Stimulated activated CD8-positive, alpha-beta memory T cell treated with anti-CD3 and anti-CD28 coated beads, Interleukin-2, amount 100 ng/mL, for 1 hour (primary cell): ENCODE data around the gene KIF4B.
"Not testable (repeated sequence)": the region's sequence is repeated elsewhere in the genome, so short reads cannot be mapped to it uniquely, and the experiment has no call there.

ENCODE experiments used
- DNase-seq, 2 donors: peaks; one replicate each; pipeline ENCODE4 v3.0.0-alpha.2; 2020; ENCODE audit warnings: low read depth in 2 of 2

KIF4B gene, protein sequence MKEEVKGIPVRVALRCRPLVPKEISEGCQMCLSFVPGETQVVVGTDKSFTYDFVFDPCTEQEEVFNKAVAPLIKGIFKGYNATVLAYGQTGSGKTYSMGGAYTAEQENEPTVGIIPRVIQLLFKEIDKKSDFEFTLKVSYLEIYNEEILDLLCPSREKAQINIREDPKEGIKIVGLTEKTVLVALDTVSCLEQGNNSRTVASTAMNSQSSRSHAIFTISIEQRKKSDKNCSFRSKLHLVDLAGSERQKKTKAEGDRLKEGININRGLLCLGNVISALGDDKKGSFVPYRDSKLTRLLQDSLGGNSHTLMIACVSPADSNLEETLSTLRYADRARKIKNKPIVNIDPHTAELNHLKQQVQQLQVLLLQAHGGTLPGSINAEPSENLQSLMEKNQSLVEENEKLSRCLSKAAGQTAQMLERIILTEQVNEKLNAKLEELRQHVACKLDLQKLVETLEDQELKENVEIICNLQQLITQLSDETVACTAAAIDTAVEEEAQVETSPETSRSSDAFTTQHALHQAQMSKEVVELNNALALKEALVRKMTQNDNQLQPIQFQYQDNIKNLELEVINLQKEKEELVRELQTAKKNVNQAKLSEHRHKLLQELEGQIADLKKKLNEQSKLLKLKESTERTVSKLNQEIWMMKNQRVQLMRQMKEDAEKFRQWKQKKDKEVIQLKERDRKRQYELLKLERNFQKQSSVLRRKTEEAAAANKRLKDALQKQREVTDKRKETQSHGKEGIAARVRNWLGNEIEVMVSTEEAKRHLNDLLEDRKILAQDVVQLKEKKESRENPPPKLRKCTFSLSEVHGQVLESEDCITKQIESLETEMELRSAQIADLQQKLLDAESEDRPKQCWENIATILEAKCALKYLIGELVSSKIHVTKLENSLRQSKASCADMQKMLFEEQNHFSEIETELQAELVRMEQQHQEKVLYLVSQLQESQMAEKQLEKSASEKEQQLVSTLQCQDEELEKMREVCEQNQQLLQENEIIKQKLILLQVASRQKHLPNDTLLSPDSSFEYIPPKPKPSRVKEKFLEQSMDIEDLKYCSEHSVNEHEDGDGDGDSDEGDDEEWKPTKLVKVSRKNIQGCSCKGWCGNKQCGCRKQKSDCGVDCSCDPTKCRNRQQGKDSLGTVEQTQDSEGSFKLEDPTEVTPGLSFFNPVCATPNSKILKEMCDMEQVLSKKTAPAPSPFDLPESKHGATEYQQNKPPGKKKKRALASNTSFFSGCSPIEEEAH

DNA sequence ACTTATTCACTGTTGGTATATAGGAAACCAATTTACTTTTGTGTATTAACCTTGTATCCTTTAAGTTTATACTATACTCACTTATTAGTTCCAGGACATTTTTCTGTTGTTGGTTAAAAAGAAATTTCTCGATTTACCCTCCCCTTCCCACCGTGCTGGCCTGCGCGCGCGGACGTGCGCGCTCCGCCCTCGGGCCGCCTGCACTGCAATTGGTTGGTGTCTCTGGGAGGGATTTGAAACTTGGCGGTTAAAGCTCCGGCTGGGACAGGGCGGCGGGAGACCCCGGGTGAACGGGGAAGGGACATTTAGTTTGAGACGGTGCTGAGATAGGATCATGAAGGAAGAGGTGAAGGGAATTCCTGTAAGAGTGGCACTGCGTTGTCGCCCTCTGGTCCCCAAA is at the start of gene KIF4B:
Gene KIF4B (plus strand): TSS at position 230 of the 400 bp plus-strand sequence. CDS start 105 bp downstream, at position 335.
- DNase-seq, result no peak

DNA sequence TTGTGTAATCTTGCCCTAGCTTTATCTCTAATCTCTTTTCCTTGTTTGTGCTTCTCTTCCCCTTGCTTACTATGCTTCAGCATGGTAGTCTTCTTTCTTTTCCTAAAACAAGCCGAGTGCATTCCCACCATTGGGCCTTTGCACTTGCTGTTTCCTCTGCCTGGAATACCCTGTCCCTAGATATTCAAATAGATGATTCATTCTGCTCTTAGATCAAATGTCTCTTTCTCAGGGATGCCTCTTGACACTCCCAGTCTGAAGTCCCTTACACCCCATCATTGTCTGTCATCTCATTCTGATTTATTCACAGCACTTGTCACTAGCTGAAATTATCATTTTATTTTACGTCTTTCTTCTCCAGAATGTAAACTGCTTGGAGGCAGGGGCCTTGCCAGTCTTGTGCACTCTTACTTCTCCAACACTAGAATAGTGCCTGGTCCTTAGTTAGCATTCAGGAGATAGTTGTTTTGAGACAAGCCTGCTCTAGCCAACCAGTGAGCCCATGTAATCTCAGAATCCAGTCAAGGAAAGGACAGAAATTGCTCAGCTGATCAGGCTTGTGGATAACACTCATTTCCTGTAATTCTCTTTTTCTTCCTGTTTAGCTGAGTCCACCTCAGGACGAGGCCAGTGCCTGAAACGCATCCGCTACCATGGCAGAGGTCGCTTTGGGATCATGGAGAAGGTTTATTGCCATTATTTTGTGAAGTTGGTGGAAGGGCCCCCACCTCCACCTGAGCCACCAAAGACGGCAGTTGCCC is 47.3 kb upstream of the KIF4B start:
- DNase-seq, result no peak

GRCh38 chr5:154966874-154967273 is 46.7 kb upstream of the KIF4B start:
- DNase-seq, result no peak

DNA sequence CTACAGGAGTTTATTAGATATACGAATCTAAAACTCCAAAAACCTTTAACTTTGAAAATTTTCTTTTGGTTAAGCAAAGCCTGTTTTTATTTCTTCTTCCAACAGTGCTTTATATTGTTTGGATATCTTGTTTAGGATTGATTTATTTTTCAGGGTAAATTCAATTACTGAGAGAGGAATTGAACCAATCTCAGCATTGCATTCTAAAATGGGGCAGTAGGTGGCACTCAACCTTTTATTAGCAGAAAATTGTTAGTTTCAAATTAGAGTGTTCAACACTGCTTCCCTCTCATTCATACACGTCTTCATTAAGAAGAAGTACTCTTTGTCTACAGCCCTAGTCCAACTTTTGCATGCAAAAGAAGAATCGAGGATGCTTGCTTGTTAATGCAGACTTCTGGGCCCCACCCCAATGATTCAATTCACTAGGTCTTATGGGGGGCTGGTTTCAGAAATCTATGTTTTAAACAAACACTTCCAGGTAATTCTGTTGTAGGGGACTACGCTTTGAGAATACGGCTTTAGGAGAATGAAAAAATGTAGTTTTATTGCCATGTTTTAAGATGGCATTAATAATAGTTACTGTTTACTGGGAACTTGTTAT is 46.0 kb upstream of the KIF4B start:
- DNase-seq, result no peak

GRCh38 chr5:154968953-154969352 is 44.6 kb upstream of the KIF4B start:
- DNase-seq, result no peak

GRCh38 chr5:154970759-154971158 is 42.8 kb upstream of the KIF4B start:
- no peak for DNase-seq

DNA sequence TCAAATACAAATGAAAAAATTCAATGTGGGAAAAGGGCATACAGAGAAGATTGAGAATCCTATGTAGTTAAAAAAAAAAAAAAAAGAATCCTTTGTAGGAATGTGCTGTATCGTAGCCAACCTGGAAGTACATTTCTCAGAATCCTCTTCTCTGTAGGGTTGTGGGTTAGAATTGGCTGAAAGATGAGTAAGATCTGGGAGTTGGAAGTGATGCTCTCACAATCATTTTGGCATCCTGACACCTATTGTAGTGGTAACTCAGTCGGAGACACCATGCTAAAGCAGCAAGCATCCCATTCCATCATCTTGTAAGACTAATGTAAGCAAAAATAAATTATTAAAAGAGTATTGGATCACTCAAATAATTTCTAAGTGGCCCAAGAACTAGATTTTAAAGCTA is 42.1 kb upstream of the KIF4B start:
- DNase-seq, result no peak

- no peak for DNase-seq
Measured at GRCh38 chr5:154972476-154973080, 41.0 kb upstream of the KIF4B start.

DNA sequence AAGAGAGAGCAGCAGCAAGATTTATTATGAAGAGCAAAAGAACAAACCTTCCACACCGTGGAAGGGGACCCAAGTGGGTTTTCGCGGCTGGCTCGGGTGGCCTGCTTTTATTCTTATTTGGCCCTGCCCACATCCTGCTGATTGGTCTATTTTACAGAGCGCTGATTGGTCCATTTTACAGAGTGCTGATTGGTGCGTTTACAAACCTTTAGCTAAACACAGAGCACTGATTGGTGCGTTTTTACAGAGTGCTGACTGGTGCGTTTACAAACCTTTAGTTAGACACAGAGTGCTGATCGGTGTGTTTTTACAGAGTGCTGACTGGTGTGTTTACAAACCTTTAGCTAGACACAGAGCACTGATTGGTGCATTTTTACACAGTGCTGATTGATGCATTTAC is 37.5 kb upstream of the KIF4B start:
- not testable (repeated sequence) for DNase-seq

DNA sequence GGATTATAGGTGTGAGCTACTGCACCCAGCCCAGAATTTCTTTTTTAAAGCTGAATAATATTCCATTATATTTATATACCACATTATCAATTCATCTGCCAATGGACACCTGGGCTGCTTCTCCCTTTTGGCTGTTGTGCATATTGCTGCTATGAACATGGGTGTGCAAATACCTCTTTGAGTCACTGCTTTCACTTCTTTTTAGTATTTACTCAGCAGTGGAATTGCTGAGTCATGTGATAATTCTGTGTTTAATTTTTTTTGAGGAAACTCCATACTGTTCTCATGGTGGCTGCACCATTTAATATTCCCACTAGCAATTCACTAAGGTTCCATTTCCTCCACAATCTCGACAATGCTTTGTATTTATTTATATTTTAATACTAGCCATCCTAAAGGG is 36.1 kb upstream of the KIF4B start:
- DNase-seq, result no peak

DNA sequence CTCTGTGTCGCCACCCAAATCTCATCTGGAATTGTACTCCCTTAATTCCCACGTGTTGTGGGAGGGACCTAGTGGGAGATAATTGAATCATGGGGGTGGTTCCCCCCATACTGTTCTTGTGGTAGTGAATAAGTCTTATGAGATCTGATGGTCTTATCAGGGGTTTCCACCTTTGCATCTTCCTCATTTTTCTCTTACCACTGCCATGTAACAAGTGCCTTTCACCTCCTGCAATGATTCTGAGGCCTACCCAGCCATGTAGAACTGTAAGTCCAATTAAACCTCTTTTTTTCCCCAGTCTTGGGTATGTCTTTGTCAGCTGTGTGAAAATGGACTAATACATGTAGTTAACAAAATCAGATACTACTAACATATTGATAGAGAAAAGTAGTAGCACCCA is 35.3 kb upstream of the KIF4B start:
- not testable (repeated sequence) for DNase-seq

DNA sequence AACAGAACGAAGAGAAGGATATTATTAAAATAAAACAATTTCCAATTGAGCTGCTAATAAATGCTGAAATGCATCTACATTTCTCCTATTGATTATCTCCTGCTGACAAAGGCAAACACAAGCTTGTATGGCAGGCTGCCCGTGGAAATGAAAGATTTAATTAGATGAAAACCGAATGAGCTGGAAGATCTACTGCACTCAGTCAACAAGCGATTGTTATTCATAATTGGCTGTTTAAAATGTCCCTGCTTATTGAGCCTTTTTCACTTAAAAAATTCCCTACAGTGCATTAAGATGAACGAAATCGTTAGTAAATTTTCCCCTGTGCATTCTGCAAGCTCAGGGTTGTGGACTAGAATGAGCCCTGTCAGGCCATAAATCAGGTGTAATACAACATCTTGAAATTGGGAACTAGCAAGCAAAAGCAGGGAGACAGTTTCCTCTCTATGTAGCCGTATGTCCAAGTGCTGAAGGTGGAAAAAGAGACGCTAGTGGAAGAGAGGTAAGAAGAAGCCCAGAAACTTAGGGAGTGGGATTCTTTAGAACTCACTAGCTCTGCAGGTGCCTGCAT is 28.5 kb upstream of the KIF4B start:
- no peak for DNase-seq

DNA sequence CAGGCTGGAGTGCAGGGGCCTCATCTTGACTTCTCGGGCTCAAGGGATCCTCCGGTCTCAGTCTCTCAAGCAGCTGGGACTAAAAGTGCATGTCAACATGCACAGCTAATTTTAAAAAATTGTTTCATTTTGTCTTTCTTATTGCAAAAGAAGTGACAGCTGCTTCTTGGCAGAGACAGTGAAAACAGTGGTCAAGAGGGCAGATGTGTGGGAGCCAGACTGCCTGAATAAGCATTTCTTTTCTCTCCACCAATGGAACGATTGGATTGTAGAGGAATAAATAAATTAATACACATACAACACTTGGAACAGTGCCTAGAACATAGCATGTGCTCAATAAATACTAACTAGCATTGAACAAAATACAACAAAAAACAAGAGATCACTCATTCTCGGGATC is 27.4 kb upstream of the KIF4B start:
- DNase-seq, result no peak

- DNase-seq, result no peak
Measured at GRCh38 chr5:154989626-154990025, 23.9 kb upstream of the KIF4B start.

GRCh38 chr5:154993461-154993860 is 20.1 kb upstream of the KIF4B start:
- no peak for DNase-seq

DNA sequence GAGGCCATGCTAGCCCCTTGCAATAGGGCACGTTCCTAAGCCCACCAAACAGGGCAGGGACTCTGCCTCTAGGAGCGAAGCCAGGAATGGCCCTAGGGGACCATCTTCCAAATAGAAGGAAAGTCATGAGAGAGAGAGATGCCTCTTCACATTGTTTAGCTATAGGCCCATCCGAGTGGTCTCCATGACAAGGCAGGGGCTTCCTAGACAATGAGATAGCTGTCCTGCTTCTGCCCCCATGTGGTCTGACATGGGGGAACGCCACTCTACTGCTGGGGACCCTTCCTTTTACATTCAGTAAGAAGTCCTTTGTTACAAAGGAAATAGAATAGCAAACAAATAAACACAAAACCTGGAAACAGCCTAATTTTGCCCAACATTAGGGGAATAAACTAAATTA is 17.9 kb upstream of the KIF4B start:
- no peak for DNase-seq

DNA sequence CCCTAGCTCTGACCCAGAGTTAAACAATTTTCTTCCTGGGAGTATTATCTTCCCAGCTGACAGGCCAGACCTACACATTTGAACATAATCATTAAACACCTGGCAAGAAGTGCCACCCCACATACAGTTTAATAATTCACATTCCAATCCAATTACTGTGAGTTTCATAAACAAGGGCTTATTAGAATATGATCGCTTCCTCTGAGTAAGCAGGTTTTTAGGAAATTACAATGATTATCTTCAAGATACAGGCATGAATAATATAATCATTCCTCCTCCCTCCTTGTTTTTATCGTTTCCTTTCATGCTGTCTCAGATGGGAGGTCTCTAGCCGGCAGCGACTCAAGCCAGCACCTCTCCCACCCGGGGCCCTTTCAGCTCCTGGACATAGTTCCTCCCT is 15.8 kb upstream of the KIF4B start:
- DNase-seq, result no peak

GRCh38 chr5:154999865-155000264 is 13.7 kb upstream of the KIF4B start:
- DNase-seq, result no peak

DNA sequence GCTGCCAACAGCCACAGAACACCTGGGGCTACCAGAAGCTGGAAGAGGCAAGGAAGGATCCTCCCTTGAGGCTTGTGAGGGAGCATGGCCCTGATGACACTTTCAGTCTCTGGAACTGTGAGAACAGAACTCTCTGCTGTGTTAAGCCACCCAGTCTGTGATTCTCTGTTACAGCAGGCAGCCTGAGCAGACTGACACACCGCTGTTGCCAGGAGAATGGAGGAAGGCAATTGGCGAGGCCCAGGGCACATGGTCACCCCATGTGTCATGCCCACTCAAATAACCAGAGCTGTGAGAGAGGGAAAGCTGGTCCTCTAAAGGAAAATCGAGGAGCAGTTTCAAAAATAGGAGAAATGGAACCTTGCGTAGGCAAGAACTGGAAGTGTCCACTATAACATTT is 12.0 kb upstream of the KIF4B start:
- no peak for DNase-seq

DNA sequence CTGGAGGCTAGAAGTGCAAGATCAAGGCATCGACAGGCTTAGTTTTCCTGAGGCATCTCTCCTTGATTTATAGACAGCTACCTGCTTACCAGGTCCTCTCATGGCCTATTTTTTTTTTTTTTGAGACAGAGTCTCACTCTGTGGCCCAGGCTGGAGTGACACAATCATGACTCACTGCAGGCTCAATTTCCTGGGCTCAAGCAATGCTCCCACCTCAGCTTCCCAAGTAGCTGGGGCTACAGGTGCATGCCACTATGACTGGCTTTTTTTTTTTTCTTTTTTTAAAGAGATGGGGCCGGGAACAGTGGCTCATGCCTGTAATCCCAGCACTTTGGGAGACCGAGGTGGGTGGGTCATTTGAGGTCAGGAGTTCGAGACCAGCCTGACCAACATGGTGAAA is 10.8 kb upstream of the KIF4B start:
- DNase-seq, result not testable (repeated sequence)
